HG02571 (cell line): ENCODE results near the gene LMO3.
"Not testable (repeated sequence)": the region's sequence is repeated elsewhere in the genome, so short reads cannot be mapped to it uniquely, and the experiment has no call there.

Source experiments
- ATAC-seq: cut with Tn5 transposase; IDR thresholded peaks from one replicate; pipeline ENCODE4 v1.9.1; 2021; ENCODE audit warnings: mild to moderate bottlenecking, moderate library complexity; ENCODE audit not compliant: unreplicated experiment

The LMO3 gene

GRCh38 chr12:16553457-16553856 lies 52.5 kb downstream of the LMO3 start:
- no peak for ATAC-seq

DNA sequence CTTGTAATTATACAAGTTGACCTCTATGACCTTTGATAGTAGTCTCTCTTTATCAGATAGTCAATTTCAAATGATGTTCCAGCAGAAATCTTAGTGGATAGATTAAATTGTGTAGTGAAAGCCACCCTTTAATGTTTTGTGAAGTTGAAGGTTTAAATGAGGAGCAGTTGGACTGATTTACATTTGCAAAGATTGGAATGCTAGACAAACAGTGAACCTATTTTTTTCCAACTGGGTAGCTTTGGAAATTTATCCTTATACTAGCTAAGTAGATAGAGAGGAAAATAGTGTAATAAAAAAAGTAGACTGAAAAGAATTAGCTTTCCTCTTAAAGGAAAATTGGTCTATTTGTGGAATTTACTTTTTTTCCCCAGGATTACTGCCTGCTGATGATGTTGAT lies 53.7 kb downstream of the LMO3 start:
- ATAC-seq: no peak

GRCh38 chr12:16545836-16546235 lies 60.1 kb downstream of the LMO3 start:
- ATAC-seq: no peak

GRCh38 chr12:16542586-16542985 lies 63.4 kb downstream of the LMO3 start:
- ATAC-seq: no peak

DNA sequence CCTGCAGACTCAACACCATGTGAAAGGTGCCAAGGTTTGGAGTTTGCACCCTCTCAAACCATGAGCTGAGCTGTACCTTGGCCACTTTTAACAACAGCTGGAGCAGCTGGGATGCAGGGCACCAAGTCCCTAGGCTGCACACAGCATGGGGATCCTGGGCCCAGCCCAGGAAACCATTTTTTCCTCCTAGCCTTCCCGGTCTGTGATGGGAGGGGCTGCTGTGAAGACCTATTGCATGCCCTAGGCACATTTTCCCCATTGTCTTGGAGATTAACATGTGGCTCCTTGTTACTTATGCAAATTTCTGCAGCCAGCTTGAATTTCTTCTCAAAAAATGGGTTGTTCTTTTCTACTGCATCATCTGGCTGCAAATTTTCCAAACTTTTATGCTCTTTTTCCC lies 68.3 kb downstream of the LMO3 start:
- not testable (repeated sequence) for ATAC-seq

GRCh38 chr12:16531621-16532020 lies 74.3 kb downstream of the LMO3 start:
- ATAC-seq: no peak

- ATAC-seq: no peak
Observed at GRCh38 chr12:16530268-16530850, 75.6 kb downstream of the LMO3 start.

- no peak for ATAC-seq
Observed at GRCh38 chr12:16526693-16527092, 79.3 kb downstream of the LMO3 start.

GRCh38 chr12:16524378-16524777 lies 81.6 kb downstream of the LMO3 start:
- no peak for ATAC-seq

- no peak for ATAC-seq
Observed at GRCh38 chr12:16523951-16524331, 82.0 kb downstream of the LMO3 start.

- ATAC-seq: no peak
Observed at GRCh38 chr12:16523284-16523950, 82.5 kb downstream of the LMO3 start.

GRCh38 chr12:16520328-16520727 lies 85.6 kb downstream of the LMO3 start:
- ATAC-seq: no peak

DNA sequence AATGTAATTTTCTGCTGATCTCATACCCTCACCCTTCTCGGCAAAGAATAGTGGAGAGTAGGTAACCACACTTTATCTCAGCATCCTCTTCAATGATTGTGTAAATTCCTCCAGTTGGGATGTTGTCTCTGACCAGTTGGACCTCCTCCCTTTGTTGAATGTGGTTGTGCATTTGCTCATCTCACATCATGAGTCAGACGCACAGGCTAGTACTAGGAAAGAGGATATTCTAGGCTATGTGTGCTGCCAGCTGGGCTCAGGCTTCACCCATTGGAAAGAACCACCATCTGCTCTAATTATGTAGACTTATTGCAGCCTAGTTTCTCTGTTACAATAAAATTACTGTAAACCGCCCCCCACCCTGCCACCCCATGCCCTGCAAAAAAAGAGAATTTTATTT lies 90.3 kb downstream of the LMO3 start:
- ATAC-seq: no peak

GRCh38 chr12:16513231-16513630 lies 92.7 kb downstream of the LMO3 start:
- no peak for ATAC-seq

GRCh38 chr12:16509411-16509810 lies 96.6 kb downstream of the LMO3 start:
- ATAC-seq: no peak

DNA sequence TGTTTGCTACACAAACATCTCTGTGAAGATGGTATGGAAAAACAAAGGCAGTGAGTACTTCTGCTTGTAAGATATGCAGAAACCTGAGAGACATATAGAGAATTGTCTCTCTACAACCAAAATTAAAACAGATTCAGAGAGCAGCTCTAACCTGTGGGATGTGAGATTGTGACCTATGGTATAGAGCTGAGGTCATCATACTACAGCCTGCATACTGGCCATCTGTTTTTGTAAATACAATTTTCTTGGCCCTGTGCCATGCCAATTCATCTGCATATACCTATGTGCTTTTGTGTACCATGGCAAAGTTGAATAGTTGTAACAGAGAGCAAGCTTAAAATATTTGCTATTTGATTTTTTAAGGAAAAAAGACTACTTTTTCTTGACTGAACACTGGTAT lies 99.6 kb downstream of the LMO3 start:
- no peak for ATAC-seq

DNA sequence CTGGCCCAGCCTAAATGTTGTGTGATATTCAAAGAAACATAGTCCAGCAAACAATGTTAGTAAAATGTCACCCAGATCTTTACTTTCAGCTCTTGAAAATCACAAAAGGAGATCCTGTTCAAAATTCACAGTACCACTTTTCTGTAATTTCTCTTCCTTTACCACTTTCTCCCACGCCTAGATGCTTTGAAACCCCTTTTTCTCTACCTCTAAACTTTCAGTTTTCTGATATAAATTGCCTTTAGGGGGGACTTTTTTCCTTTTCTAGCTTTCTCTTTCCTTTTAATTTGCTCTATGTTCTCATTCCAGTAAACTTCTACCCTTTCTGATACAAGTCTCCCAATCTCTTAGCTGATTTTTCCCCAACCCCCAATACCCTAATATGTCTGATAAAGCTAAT lies 101.8 kb downstream of the LMO3 start:
- ATAC-seq: no peak

DNA sequence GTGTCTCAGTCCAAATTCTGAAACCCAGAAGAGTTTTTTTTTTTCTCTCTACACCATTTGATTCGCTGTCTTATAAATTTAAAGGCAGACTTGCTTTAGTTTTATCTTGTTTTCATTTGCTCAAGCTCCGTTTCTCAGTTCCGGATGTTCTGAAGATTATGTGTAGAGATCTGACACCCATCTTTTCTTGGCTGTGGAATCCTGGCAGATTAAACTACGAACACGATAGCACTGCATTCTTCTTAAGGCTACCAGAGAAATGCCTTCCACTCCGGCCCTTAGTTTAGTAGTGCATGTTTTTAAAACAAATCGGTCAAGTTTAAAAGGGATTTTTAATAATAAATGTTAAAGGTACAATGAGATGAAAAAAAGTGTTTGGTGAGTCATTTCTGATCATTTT lies 106.4 kb downstream of the LMO3 start:
- no peak for ATAC-seq
